ENCODE results near the gene NME4.

NME4 gene

DNA sequence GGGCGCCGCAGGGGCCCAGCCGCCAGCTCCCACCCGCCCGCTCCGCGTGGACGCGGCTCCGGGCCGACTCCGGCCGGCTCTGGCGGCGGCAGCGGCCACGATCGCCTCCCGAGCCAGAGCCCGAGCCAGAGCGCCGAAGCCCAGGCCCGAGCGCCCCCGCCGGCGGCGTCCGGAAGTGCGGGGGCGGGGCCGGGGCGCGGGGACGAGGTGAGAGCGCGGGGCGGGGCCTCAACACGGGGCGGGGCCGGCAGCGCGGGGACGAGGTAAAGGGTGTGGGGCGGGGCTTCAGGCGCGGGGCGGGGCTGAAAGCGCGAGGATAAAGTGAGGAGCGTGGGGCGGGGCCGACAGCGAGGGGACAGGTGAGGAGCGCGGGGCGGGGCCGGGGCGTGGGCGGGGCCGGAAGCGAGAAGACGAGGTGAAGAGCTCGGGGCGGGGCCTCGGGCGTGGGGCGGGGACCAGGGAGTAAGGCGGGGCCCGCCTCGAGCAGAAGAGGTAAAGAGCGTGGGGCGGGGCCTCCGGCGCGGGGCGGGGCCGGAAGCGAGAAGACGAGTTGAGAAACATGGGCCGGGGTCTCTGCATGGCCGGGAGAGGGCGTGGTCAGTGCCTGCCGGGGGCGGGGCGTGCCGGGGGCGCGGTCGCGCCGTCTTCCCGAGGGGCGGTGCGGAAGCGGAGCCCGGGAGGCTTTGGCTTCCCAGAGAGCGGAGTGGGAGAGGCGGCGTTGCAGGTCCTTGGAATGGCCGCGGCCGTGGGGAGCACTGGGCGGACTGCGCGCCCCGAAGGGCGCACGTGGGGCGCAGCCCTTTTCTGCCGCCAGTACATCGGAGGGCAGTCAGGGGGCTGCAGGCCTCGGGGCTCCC lies 44.2 kb upstream of the NME4 start, which contains the start of gene AXIN1 (continued):
- peak; percentile 98 for TF ChIP-seq KLF8 (tag by site-specific recombination; IDR thresholded peaks at IDR 0.05)
- no peak for TF ChIP-seq ZNF16 (tag by site-specific recombination; IDR thresholded peaks at IDR 0.05; ENCODE audit: low read depth)
- no peak for TF ChIP-seq KLF7 (tag by site-specific recombination; IDR thresholded peaks at IDR 0.05; ENCODE audit: borderline replicate concordance)
- no peak for TF ChIP-seq ZNF324 (tag by site-specific recombination; IDR thresholded peaks at IDR 0.05)
- no peak for TF ChIP-seq ZNF394 (tag by site-specific recombination; IDR thresholded peaks at IDR 0.05; ENCODE audit: borderline replicate concordance)
- TF ChIP-seq ZNF843 (tag by site-specific recombination; IDR thresholded peaks at IDR 0.05): peak; percentile 43; the same call in 1 of the 2 replicates
- no peak for TF ChIP-seq BCL6B (tag by site-specific recombination; IDR thresholded peaks at IDR 0.05)
- TF ChIP-seq ZNF433 (tag by site-specific recombination; IDR thresholded peaks at IDR 0.05; ENCODE audit: low read depth): no peak
- TF ChIP-seq ZNF791 (tag by site-specific recombination; IDR thresholded peaks at IDR 0.05): no peak
- TF ChIP-seq ZNF266 (tag by site-specific recombination; IDR thresholded peaks at IDR 0.05; ENCODE audit: low read depth): no peak
- no peak for TF ChIP-seq ZNF19 (tag by site-specific recombination; IDR thresholded peaks at IDR 0.05; ENCODE audit: low read depth)
- no peak for TF ChIP-seq ZNF677 (tag by site-specific recombination; IDR thresholded peaks at IDR 0.05)
- TF ChIP-seq ZNF214 (tag by site-specific recombination; IDR thresholded peaks at IDR 0.05; ENCODE audit: borderline replicate concordance): no peak
- peak; percentile 68; the same call in 1 of the 2 replicates for TF ChIP-seq ZBTB20 (tag by site-specific recombination; IDR thresholded peaks at IDR 0.05)
- no peak for TF ChIP-seq ZNF248 (tag by site-specific recombination; IDR thresholded peaks at IDR 0.05)
- no peak for TF ChIP-seq ZNF114 (tag by site-specific recombination; IDR thresholded peaks at IDR 0.05)
- TF ChIP-seq REPIN1 (tag by site-specific recombination; IDR thresholded peaks at IDR 0.05; ENCODE audit: low read depth): no peak
- TF ChIP-seq SETDB1 (IDR thresholded peaks at IDR 0.05; ENCODE audit: insufficient read length, low read length): no peak
- no peak for TF ChIP-seq ZNF501 (tag by site-specific recombination; IDR thresholded peaks at IDR 0.05)
- TF ChIP-seq ZBTB11 (tag by site-specific recombination; conservative IDR thresholded peaks at IDR 0.05; ENCODE audit: low read depth): no peak; the same call in 1 of the 2 replicates
- TF ChIP-seq, protein P1, sequence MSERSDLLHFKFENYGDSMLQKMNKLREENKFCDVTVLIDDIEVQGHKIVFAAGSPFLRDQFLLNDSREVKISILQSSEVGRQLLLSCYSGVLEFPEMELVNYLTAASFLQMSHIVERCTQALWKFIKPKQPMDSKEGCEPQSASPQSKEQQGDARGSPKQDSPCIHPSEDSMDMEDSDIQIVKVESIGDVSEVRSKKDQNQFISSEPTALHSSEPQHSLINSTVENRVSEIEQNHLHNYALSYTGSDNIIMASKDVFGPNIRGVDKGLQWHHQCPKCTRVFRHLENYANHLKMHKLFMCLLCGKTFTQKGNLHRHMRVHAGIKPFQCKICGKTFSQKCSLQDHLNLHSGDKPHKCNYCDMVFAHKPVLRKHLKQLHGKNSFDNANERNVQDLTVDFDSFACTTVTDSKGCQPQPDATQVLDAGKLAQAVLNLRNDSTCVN (tag by site-specific recombination; optimal IDR thresholded peaks at IDR 0.05): peak; percentile 72
- no peak for TF ChIP-seq ZSCAN16 (tag by site-specific recombination; IDR thresholded peaks at IDR 0.05)
- no peak for TF ChIP-seq ZNF514 (tag by site-specific recombination; IDR thresholded peaks at IDR 0.05)
- TF ChIP-seq ZFHX2 (tag by site-specific recombination; conservative IDR thresholded peaks at IDR 0.05): peak; percentile 40; the same call in 1 of the 2 replicates
- 0 out of 2 replicates have a peak, but pooled peaks have one; percentile 11 for TF ChIP-seq SP7 (tag by site-specific recombination; IDR thresholded peaks at IDR 0.05)
- peak; percentile 99 for TF ChIP-seq KLF9 (tag by site-specific recombination; IDR thresholded peaks at IDR 0.05; ENCODE audit: low read depth)
- no peak for TF ChIP-seq BCL11B (tag by site-specific recombination; IDR thresholded peaks at IDR 0.05; ENCODE audit: low read depth)
- TF ChIP-seq GLIS1 (tag by site-specific recombination; IDR thresholded peaks at IDR 0.05): peak; percentile 59
- no peak for TF ChIP-seq ZEB2 (tag by site-specific recombination; IDR thresholded peaks at IDR 0.05)
- no peak for TF ChIP-seq ZNF704 (tag by site-specific recombination; IDR thresholded peaks at IDR 0.05)
- no peak for TF ChIP-seq HOXC10 (CRISPR knock-in tag; IDR thresholded peaks at IDR 0.05)
- TF ChIP-seq, protein P2, sequence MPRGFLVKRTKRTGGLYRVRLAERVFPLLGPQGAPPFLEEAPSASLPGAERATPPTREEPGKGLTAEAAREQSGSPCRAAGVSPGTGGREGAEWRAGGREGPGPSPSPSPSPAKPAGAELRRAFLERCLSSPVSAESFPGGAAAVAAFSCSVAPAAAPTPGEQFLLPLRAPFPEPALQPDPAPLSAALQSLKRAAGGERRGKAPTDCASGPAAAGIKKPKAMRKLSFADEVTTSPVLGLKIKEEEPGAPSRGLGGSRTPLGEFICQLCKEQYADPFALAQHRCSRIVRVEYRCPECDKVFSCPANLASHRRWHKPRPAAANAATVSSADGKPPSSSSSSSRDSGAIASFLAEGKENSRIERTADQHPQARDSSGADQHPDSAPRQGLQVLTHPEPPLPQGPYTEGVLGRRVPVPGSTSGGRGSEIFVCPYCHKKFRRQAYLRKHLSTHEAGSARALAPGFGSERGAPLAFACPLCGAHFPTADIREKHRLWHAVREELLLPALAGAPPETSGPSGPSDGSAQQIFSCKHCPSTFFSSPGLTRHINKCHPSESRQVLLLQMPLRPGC (tag by site-specific recombination; IDR thresholded peaks at IDR 0.05): no peak
